NCI-H1048 (cell line): ENCODE results near the gene CUX1.

Source experiments
- DNase-seq: peaks from one replicate; lab custom pipeline; 2025; lab: John Stamatoyannopoulos, UW

The CUX1 gene

GRCh38 chr7:102073931-102074880, 256.8 kb downstream of the CUX1 start:
- DNase-seq, result no peak

- DNase-seq, result no peak
Measured at GRCh38 chr7:102075126-102075525, 257.7 kb downstream of the CUX1 start.

GRCh38 chr7:102075553-102076135, 258.2 kb downstream of the CUX1 start:
- DNase-seq, result no peak

- DNase-seq, result no peak
Measured at GRCh38 chr7:102077081-102077480, 259.7 kb downstream of the CUX1 start.

- no peak for DNase-seq
Measured at GRCh38 chr7:102079140-102080018, 262.0 kb downstream of the CUX1 start.

- no peak for DNase-seq
Measured at GRCh38 chr7:102080019-102080433, 262.6 kb downstream of the CUX1 start.

GRCh38 chr7:102080434-102081243, 263.2 kb downstream of the CUX1 start:
- DNase-seq, result no peak

GRCh38 chr7:102081244-102081627, 263.8 kb downstream of the CUX1 start:
- no peak for DNase-seq

- DNase-seq, result no peak
Measured at GRCh38 chr7:102082693-102083368, 265.4 kb downstream of the CUX1 start.

- DNase-seq, result no peak
Measured at GRCh38 chr7:102085218-102085772, 267.9 kb downstream of the CUX1 start.

GRCh38 chr7:102089175-102090098, 272.0 kb downstream of the CUX1 start:
- DNase-seq, result no peak

GRCh38 chr7:102093599-102094315, 276.3 kb downstream of the CUX1 start:
- DNase-seq, result no peak

GRCh38 chr7:102094316-102094650, 276.9 kb downstream of the CUX1 start:
- no peak for DNase-seq

GRCh38 chr7:102095321-102096011, 278.0 kb downstream of the CUX1 start:
- DNase-seq, result no peak

GRCh38 chr7:102096012-102096332, 278.5 kb downstream of the CUX1 start:
- DNase-seq, result no peak

GRCh38 chr7:102096706-102097427, 279.4 kb downstream of the CUX1 start:
- no peak for DNase-seq

- no peak for DNase-seq
Measured at GRCh38 chr7:102097601-102098161, 280.3 kb downstream of the CUX1 start.

- DNase-seq, result no peak
Measured at GRCh38 chr7:102098986-102099385, 281.6 kb downstream of the CUX1 start.
